HG03520 (cell line): ENCODE results near the gene APBB2.

Experiments
- ATAC-seq: cut with Tn5 transposase; IDR thresholded peaks from one replicate; pipeline ENCODE4 v1.9.1; 2021; ENCODE audit warnings: mild to moderate bottlenecking, moderate library complexity; ENCODE audit not compliant: unreplicated experiment

APBB2 gene

GRCh38 chr4:41142376-41143310 is 71.7 kb downstream of the APBB2 start:
- no peak for ATAC-seq

GRCh38 chr4:41141900-41142299 is 72.4 kb downstream of the APBB2 start:
- ATAC-seq, result no peak

GRCh38 chr4:41140410-41140809 is 73.9 kb downstream of the APBB2 start:
- no peak for ATAC-seq

- no peak for ATAC-seq
These were observed 76.5 kb downstream of the APBB2 start for GRCh38 chr4:41137879-41138278.

GRCh38 chr4:41136456-41136855 is 77.9 kb downstream of the APBB2 start:
- no peak for ATAC-seq

- no peak for ATAC-seq
These were observed 78.5 kb downstream of the APBB2 start for GRCh38 chr4:41135801-41136200.

- ATAC-seq, result no peak
These were observed 79.8 kb downstream of the APBB2 start for GRCh38 chr4:41134581-41134980.

- ATAC-seq, result no peak
These were observed 80.8 kb downstream of the APBB2 start for GRCh38 chr4:41133454-41134018.

- ATAC-seq, result no peak
These were observed 82.2 kb downstream of the APBB2 start for GRCh38 chr4:41132055-41132683.

- no peak for ATAC-seq
These were observed 84.4 kb downstream of the APBB2 start for GRCh38 chr4:41129936-41130440.

GRCh38 chr4:41129128-41129754 is 85.1 kb downstream of the APBB2 start:
- no peak for ATAC-seq

GRCh38 chr4:41125558-41126311 is 88.6 kb downstream of the APBB2 start:
- ATAC-seq, result no peak

- no peak for ATAC-seq
These were observed 89.3 kb downstream of the APBB2 start for GRCh38 chr4:41124916-41125548.

GRCh38 chr4:41122775-41123174 is 91.6 kb downstream of the APBB2 start:
- no peak for ATAC-seq

- ATAC-seq, result no peak
These were observed 92.0 kb downstream of the APBB2 start for GRCh38 chr4:41122309-41122708.

- no peak for ATAC-seq
These were observed 92.4 kb downstream of the APBB2 start for GRCh38 chr4:41121906-41122305.

GRCh38 chr4:41120297-41121217 is 93.8 kb downstream of the APBB2 start:
- ATAC-seq, result no peak

- ATAC-seq, result no peak
These were observed 94.5 kb downstream of the APBB2 start for GRCh38 chr4:41119867-41120295.

- ATAC-seq, result no peak
These were observed 102.6 kb downstream of the APBB2 start for GRCh38 chr4:41111791-41112190.
